PFSK-1 (cell line): ENCODE measurements around the gene HECTD4.

Source experiments
- FOXP2 ChIP-seq: optimal IDR thresholded peaks from 2 replicates; pipeline ENCODE3; 2011; ENCODE audit warnings: borderline replicate concordance, control low read depth, inconsistent platforms; ENCODE audit not compliant: insufficient read depth; ENCODE audit errors: extremely low read length, extremely low read depth
- POLR2AphosphoS5 ChIP-seq: IDR thresholded peaks from 2 replicates; pipeline ENCODE4 v1.6.1; 2012; ENCODE audit warnings: low read depth, mild to moderate bottlenecking, control low read depth, low read length, moderate library complexity
- REST ChIP-seq, 2 experiments: IDR thresholded peaks; 2 replicates each; pipeline versions ENCODE4 v1.6.1 to v1.8.0; 2011 to 2012; ENCODE audit warnings: low read depth in 2 of 2, low read length in 2 of 2, control low read depth in 1 of 2, inconsistent platforms in 1 of 2, mild to moderate bottlenecking in 1 of 2, moderate library complexity in 1 of 2; ENCODE audit not compliant: insufficient read depth in 1 of 2
- SIN3A ChIP-seq: IDR thresholded peaks from 2 replicates; pipeline ENCODE4 v1.6.1; 2012; ENCODE audit warnings: mild to moderate bottlenecking, low read length, moderate library complexity, borderline replicate concordance; ENCODE audit not compliant: insufficient read depth
- TAF1 ChIP-seq: IDR thresholded peaks from 2 replicates; pipeline ENCODE4 v1.6.1; 2012; ENCODE audit warnings: low read length, control low read depth, borderline replicate concordance; ENCODE audit not compliant: insufficient read depth

Gene HECTD4

GRCh38 chr12:112163056-112163455 lies 219.2 kb downstream of the HECTD4 start:
- no peak for TF ChIP-seq REST (IDR thresholded peaks at IDR 0.05; ENCODE audit: insufficient read depth in 1 of 2, low read depth in 2 of 2, low read length in 2 of 2)
- no peak for TF ChIP-seq POLR2AphosphoS5
- TF ChIP-seq SIN3A: no peak
- TF ChIP-seq TAF1: no peak
- no peak for TF ChIP-seq FOXP2

GRCh38 chr12:112162241-112162790 lies 219.9 kb downstream of the HECTD4 start:
- TF ChIP-seq POLR2AphosphoS5: no peak

- no peak for TF ChIP-seq POLR2AphosphoS5
Observed at GRCh38 chr12:112161711-112162110, 220.5 kb downstream of the HECTD4 start.

GRCh38 chr12:112160611-112161010 lies 221.6 kb downstream of the HECTD4 start:
- TF ChIP-seq FOXP2 (no peak), TAF1 (no peak), SIN3A (no peak), POLR2AphosphoS5 (no peak), REST (IDR thresholded peaks at IDR 0.05; ENCODE audit: insufficient read depth in 1 of 2, low read depth in 2 of 2, low read length in 2 of 2) (no peak)

- no peak for TF ChIP-seq FOXP2
- TF ChIP-seq TAF1: no peak
- no peak for TF ChIP-seq REST (IDR thresholded peaks at IDR 0.05; ENCODE audit: insufficient read depth in 1 of 2, low read depth in 2 of 2, low read length in 2 of 2)
Observed at GRCh38 chr12:112159146-112159541, 223.1 kb downstream of the HECTD4 start.

- TF ChIP-seq POLR2AphosphoS5 (no peak), REST (IDR thresholded peaks at IDR 0.05; ENCODE audit: insufficient read depth in 1 of 2, low read depth in 2 of 2, low read length in 2 of 2) (no peak), FOXP2 (no peak), TAF1 (no peak), SIN3A (no peak)
Observed at GRCh38 chr12:112153893-112154219, 228.4 kb downstream of the HECTD4 start.
